Suppressor macrophage treated with lipopolysaccharide for 4 hours (primary cell): ENCODE measurements around the gene MYRFL.
"Not testable (repeated sequence)": the region's sequence is repeated elsewhere in the genome, so short reads cannot be mapped to it uniquely, and the experiment has no call there.

ENCODE experiments used
- DNase-seq: peaks from one replicate; pipeline ENCODE4 v3.0.0-alpha.2; 2020

MYRFL gene

DNA sequence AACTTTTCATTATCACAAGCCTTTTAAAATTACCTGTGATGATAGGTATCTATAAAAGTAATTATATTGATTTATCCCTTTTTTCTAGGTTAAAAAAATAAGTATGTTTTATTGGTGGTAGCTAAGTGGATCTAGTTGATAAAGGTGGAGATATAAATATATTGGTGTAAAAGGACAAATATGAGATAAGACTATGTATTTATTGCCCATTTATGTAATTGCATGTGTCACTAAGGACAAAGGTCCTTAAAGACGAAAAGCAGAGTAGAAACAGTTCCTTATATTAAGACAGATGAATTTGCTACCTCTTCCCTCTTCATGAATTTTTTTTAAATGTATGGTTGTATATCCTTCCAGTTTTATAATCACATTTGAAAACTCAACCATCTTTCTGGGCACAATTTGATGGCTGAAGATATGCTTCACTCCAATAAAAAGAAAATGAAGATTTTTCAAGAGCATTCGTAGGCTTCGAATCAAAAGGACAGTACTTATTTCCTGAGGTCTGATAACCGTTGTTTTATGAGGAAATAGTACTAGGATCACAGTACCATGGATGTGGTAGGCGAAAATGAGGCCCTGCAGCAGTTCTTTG, at the start of gene MYRFL:
MYRFL (plus strand) TSS at position 262 of the 595 bp plus-strand sequence; CDS start at position 553, 291 bp downstream.
- DNase-seq = no peak

DNA sequence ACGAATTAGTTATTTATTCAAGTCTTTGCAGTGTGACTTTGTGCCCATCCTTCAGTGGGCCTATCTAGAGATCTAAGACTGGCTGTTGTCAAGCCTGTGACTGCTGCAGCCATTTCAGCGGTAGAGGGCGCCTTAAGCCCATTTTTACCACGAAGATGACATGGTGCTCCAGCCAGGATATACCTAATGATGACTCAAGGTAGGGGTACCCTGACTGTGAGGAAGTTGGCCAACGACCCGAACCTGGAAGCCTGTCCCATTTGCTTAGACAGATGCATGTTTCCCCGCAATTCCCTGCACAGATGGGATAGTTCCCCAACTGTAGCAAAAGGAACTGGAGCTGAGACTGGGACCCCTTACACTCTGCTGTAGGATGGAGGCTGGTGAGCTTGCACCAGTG, 45.1 kb upstream of the MYRFL start:
- no peak for DNase-seq

DNA sequence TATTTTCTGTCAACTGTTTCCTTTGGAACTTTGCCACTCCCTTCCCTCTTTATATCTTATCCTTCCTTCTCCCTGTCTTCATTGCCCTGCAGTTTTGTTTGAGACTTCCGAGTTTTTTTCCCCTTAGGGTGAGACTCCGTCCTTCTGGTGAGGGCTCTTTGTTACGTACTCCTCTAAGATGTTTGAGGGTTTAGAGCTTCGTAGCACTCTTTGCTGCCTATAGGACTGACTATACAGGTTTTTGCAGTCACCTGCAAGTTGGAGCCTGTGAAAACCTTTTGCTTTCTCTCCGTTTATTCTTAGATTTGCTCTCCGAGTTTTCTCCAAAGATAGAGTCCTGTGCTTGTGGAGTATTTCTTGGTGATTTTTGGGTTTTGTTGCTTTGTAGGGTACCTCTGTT, 41.7 kb upstream of the MYRFL start:
- DNase-seq = no peak

DNA sequence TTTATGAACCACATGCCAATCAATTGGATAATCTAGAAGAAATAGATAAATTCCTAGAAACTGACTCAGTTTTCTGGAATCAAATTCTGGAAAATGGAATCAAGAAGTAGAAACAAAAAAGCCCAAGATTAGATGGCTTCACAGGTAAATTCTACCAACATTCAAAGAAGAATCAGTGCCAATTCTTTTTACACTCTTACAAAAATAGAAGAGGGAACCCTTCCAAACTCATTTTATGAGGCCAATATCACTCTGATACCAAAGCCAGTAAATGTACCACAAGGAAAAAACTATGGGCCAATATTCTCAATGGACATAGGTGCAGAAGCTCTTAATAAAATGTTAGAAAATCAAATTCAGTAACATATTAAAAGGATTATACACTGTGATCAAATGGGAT, 35.7 kb upstream of the MYRFL start:
- DNase-seq = no peak

DNA sequence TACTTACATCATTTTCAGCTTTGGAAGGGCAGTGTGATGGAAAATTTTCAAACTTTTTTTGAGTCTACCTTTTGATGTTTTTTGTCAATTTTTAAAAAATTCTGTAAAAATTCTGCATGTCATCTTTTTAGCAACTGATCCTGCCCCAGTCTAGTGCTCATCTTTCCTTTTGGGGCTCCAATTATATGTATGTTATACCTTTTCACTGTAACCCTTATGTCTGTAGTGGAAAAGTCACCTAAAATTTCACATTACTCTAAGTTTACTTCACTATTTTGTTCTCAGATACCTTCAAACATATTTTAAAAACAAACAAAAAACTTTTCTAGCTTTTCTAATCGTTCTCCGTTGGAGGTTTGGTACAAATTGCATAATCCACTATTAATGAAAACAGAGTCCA, 32.5 kb upstream of the MYRFL start:
- no peak for DNase-seq

DNA sequence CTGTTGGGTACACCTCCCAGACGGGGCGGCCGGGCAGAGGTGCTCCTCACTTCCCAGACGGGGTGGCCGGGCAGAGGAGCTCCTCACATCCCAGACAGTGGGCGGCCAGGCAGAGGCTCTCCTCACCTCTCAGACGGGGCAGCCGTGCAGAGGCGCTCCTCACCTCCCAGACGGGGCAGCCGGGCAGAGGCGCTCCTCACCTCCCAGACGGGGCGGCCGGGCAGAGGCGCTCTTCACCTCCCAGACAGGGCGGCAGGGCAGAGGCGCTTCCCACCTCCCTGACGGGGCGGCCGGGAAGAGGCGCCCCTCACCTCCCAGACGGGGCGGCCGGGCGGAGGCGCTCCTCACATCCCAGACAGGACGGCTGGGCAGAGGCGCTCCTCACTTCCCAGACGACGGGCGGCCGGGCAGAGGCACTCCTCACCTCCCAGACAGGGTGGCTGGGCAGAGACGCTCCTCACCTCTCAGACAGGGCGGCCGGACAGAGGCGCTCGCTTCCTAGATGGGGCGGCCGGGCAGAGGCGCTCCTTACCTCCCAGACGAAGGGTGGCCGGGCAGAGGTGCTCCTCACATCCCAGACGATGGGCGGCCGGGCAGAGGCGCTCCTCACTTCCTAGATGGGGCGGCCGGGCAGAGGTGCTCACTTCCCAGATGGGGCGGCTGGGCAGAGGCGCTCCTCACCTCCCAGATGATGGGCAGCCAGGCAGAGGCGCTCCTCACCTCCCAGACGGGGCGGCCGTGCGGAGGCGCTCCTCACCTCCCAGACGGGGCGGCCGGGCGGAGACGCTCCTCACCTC, 17.7 kb upstream of the MYRFL start:
- not testable (repeated sequence) for DNase-seq

DNA sequence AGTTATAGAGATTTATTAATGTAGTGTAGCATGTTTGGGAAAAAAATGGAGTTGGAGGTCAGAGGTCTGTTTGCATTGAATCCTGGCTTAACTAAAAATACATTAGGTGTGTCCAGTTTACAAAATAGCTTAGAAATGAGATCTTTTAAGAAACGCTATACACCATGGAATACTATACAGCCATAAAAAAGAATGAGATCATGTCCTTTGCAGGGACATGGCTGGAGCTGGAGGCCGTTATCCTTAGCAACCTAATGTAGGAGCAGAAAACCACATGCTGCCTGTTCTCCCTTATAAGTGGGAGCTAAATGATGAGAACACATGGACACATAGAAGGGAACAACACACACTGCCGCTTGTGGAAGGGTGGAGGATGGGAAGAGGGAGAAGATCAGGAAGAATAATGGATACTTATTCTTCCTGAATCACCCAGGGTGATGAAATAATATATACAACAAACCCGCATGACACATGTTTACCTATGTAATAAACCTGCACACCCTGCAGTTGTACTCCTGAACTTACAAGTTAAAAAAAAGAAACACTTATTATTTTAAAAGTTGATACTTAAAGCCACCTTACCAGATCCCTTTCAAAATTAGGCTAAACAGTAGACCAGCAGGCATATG, 14.0 kb upstream of the MYRFL start:
- no peak for DNase-seq

DNA sequence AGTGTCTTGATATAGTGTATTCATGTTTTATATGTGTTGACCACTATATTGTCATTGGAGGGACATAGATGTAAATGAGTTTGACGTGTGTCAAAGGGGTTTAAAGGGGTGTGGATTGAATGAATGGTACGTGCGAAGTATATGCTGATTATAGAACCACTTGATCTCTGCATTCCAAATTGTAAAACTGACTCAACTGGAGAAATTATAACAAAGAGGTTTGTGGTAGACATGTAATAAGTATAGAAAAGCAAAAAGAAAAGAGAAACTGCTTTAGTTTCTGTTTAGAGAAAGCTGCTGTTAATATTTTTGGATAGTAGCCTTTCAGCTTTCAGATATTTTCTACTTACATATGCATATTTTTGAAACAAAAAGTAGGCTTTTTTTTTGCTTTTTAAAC, 8.9 kb upstream of the MYRFL start:
- no peak for DNase-seq

DNA sequence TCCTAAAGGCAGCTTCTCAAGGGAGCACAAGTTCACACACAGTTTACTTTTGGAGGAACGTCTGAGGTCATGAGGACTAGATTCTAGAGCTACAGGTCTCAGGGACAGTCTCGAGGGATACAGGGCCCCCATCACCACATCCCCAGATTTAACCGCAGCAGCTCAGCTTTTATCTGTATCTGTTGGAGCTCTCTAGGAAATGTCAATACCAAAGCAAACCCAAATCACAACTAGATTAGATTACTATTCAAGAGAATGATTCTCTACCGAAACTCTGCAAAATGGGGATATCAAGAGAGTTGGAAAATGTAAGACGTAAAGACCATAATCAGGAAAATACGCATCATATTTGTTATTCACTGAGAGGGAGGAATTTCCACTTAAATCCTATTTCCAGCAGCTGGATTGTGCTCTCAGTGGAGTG, 4.0 kb upstream of the MYRFL start:
- no peak for DNase-seq

DNA sequence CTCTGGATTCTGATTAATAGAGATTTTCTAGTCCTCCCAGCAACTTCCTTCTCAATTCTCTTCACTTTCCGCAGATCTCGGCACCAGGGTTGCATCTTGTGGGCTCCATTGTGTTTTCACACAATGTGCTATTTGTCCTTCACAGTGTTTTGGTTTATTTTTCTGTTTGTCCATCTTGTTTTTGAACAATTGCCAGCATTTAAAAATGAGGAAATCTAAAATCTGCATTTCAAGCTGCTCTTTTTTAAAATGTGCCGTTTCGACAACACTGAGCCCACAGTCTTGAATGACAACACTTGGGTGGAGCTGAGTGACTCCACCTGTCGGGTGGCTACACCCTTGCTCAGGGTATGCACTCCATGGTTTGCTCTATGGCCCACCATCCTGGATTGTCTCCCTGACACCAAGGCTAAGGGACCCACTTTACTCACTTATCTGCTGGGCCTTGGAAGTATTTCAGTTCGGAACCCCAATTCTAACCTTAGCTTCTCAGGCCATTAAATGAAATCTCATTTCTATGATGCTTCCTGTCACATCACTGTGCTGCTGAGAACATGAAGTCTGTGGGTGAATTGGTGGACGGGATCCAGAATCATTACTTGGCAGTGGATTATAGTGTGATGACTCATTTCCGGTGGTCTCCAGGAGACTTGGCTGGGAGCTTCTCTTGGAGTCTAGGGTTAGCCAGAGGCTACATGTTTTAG, 3.4 kb upstream of the MYRFL start:
- no peak for DNase-seq

DNA sequence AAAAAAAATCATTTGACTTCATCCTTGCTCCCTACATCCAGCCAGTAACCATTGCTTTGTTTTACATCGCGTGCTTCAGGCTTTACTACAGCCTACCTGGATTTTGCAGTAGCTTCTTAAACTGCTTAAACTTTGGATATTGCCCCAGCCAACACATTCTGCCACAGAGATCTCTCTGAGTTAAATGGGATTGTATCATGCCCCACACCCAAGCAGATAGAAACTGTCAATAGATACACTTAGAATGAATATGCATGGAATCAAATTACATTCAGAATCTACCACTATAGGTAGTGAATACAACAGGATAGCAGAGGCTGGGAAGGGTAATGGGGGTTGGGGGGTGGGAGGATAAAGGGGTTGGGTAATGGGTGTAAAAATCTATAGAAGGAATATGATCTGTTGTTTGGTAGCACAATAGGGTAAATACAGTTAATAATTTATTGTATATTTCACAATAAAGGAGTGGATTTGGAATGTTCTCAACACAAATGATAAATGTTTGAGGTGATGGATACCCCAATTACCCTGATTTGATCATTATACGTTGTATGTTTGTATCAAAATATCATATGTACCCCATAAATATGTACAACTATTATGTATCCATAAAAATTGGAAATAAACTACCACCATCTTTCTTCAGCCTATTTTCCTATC, 2.7 kb upstream of the MYRFL start:
- DNase-seq = no peak

DNA sequence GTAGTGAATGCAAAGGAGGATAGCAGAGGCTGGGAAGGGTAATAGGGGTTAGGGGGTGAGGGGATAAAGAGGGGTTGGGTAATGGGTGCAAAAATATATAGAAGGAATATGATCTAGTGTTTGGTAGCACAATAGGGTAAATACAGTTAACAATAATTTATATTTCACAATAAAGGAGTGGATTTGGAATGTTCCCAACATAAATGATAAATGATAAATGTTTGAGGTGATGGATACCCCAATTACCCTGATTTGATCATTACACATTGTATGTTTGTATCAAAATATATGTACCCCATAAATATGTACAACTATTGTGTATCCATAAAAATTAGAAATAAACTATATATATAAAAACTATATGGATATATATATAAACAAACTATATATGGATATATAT, 999 bp upstream of the MYRFL start:
- no peak for DNase-seq

DNA sequence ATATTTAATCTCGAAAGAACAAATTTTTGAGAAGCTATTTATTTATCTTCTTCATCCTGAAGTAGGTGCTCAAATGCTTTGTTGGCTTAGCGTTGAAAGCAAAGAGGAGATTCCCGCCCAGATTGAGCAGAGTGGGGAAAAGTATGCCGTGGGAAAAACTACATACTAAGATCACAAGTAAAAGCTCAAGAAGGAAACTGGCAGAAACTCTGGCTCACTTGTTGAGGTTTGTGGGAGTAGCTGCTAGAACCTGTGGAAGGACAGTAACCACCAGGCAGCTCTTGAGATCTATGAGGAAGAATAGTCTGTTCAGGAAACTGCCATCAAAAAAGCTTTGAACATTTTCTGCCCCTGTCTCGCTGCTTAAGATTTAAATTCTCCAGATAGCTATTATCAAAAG, 3.9 kb downstream of the MYRFL start:
- DNase-seq = no peak

DNA sequence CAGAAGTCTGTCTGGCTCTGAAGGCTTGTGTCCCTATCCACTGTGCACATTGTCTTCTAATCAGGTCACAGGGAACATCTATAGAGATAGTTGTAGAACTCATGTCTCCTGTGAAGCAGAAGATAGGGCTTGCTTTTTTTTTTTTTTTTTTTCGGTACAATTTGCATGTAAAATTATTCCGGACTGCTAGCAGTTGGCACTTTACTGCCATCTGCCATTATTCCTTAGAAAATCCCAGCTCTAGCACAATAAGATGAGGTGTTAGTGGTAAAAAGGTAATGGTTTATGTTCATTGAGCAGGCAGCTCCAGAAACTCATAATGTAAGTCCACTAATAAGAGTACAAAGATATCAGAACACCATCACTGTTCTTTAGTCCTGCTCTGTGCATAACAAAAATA, 8.7 kb downstream of the MYRFL start:
- DNase-seq = no peak

DNA sequence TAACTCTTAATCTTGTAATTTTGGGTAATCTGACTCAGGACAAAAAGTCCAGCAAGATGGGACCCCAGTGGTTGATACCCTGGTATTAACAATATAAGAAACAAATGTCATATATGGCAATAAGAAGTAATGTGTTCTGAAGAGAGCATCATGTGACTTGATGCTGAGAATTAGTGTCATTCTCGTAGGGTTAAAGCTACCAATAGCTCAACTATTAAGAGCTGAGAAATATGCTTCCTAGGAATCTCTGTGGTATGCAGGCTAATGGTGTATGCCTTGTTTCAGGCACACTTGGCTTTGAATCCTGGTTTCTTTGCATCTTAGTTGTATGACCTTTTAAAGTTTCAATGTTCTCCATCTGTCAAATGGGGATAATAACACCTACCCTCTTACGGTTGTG, 9.1 kb downstream of the MYRFL start:
- DNase-seq = no peak

DNA sequence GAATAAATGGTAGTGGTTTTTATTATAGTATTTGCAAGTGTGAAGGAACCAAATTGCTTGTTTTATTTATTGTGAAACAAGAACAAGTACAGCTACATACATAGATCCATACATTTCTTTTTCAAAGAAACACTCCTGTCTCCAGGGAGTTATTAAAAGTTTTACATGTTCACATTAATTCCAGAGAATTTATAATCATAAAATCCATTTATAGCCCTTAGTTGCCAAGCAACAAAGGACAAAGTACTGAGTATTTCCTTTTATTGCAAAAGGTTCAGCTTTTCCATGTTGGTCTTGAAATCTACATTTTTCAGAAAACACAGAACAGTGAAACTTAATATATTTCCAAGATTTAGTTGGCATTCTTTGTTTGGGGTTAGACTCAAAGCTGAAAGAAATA, 9.5 kb downstream of the MYRFL start:
- DNase-seq = no peak

DNA sequence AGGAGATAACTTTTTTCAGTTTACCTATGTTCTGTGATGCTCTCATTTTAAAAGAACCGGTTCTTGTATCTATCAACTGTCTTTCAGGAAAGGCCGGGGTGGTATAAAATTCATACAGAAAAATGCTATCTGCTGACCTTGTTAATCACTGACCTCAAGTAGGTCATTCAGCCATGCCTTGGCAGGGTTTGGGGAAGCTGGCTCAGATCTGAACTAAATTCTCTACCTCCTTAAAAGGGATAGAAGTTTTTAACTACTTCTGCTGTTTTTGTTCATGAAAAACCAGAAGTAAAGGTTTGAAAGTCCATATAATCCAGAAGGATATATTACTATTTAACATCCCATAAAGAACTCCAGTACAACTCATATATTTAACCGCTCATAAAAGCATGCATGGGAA, 10.1 kb downstream of the MYRFL start:
- no peak for DNase-seq

DNA sequence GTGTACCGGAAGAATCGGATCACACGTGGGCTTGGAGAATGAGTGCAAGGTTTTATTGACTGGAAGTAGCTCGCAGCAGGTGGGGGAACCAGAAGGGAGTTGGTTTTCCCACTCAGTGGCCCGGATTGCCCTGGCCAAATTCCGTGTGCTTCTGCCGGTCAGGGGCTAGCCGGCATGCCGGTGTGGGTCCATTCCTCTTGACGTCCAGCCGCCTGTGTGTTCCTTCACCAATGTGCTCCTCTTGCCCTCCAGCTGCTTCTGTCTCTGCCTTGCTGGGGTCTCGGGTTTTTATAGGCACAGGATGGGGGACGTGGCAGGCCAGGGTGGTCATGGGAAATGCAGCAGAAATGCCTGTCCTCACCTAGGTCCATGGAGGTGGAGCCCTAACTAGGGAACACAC, 11.0 kb downstream of the MYRFL start:
- no peak for DNase-seq

DNA sequence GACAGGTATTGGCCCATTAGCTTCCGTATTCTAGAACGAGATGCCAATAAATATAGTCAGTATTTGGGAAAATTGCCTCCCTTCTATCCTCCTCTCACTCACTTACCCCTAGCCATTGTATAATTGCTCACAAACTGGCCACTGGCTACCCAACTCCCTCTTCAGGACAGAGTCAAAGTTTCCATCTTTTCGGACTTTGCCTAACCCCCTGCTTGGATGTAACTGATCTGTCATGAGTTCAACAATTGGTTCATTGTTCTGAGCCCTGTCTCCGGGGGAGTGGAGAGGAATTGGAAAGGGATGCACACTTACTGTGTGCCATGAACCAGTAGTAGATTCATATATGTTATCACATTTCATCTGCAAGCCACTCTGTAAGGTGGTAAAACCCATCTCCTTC, 12.2 kb downstream of the MYRFL start:
- DNase-seq = no peak

DNA sequence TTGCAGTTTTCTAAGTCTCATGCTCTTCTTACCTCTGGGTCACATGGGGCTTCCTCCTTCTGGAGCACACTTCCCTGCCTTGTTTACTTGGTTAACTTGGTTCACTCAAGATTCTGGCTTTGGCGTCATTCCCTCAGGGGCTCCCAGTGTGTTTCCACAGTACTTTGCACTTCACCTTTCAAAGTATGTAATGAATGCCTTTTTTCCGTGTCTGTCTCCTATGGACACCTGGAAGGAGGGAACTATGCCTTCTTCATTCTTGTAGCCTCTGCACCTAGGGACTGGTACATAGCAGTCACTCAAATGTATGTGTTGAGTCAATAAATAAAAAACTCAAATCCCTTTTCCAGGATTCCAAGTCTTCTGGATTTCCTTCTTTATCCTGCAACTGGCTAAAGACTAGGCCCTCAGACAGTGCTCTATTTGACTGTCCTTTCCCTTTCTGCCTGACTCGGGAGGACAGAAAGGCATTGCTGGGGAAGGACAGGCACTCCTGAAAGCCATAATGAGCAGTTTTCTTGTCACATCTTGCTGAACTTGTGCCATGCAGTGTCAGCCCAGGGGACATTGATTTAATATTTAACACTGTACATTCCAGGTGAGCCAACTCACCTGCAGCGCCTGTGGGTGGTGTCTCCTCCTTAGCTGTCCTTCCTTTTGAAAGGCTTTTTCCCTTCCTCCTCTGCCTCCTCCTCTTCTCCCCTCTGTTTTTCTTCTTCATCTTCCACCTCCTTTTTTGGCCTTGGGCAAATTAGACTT, 12.8 kb downstream of the MYRFL start:
- DNase-seq = no peak

DNA sequence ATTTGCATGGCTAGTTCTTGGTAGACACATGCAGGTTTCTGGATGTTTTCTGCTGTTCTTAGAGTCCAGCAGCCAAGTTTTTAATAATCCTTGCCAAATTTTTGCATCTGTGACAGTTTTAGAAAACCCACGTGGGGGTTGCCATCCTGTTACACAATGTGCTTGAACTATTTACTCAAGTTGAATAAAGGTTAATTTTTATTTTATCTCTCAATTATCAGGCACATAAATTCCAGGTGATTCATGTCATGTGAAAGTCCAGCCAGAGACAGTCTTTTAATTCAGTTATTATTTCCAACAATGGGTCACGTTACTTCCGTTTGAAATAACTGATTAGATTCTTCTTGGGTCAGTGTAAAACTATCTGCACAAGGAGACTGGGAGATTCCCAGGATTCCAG, 15.7 kb downstream of the MYRFL start:
- DNase-seq = no peak

DNA sequence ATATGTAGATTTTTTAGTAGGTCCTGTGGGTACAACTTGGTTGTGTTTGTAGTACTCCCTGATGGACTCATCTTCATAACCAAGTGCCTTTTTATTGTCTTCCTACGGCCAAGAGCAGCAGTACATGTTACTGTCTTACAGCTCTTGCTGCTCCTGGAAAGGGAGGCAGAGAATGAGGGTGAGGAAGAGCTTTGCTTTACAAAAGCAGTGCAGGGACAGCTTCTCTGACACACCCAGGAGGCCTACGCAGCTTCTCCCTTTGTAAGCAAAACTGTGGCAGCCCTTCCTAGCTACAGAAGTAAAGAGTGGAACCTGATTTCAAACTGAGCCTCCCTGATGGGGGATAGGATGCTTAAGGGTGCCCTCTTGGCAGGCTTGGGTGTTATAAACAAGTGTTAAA, 18.6 kb downstream of the MYRFL start:
- no peak for DNase-seq
